A673 (cell line): ENCODE results near the gene SETD9. TPM values are rescaled to one million over a fixed set of nuclear protein-coding genes. Genes with fewer than 3 reads are reported as not detected.

ENCODE experiments used
- BruUV-seq: library from RNA; stranded (reverse); fragments of 400-500 nt; replicated peaks from 2 replicates; lab custom pipeline; 2021; lab: Mats Ljungman, UMichigan
- CTCF ChIA-PET: fragments of 300-600 bp; sonication (Branson Sonifier 250); formaldehyde crosslinking; loops from one replicate; lab custom pipeline; 2022; ENCODE audit warnings: antibody characterized with exemption; lab: Charles Lee
- POLR2A ChIA-PET: fragments of 300-600 bp; sonication (Branson Sonifier 250); formaldehyde crosslinking; loops from one replicate; lab custom pipeline; 2022; ENCODE audit warnings: antibody characterized with exemption; ENCODE audit not compliant: low non-redundant PET; lab: Charles Lee
- DNase-seq: peaks from one replicate; pipeline ENCODE4 v3.0.0-alpha.2; 2015; ENCODE audit warnings: low spot score
- H3K27ac ChIP-seq: fragments of 200-600 bp; sonication (generic); 2 replicates; pipeline ENCODE4 v1.5.1; 2016; ENCODE audit warnings: mixed run types, low read depth, mild to moderate bottlenecking, mixed read lengths, antibody characterized with exemption, low read length; ENCODE audit not compliant: poor library complexity, severe bottlenecking
- H3K27me3 ChIP-seq: fragments of 200-600 bp; sonication (generic); replicated peaks from 2 replicates; pipeline ENCODE4 v1.6.1; 2017; ENCODE audit warnings: mixed run types, low read depth, mild to moderate bottlenecking, mixed read lengths, antibody characterized with exemption, low read length; ENCODE audit not compliant: insufficient read depth, poor library complexity
- H3K36me3 ChIP-seq: fragments of 200-600 bp; sonication (generic); 2 replicates; pipeline ENCODE4 v1.6.1; 2016; ENCODE audit warnings: mixed run types, mild to moderate bottlenecking, mixed read lengths, antibody characterized with exemption, low read length; ENCODE audit not compliant: insufficient read depth, poor library complexity, severe bottlenecking
- H3K4me1 ChIP-seq: fragments of 200-600 bp; sonication (generic); 2 replicates; pipeline ENCODE4 v1.6.1; 2017; ENCODE audit warnings: mixed run types, mild to moderate bottlenecking, mixed read lengths, antibody characterized with exemption, low read length; ENCODE audit not compliant: insufficient read depth, poor library complexity, severe bottlenecking
- H3K4me3 ChIP-seq: fragments of 200-600 bp; sonication (generic); 2 replicates; pipeline ENCODE4 v1.5.1; 2016; ENCODE audit warnings: low read depth, mixed run types, mild to moderate bottlenecking, mixed read lengths, low read length; ENCODE audit not compliant: poor library complexity, severe bottlenecking
- H3K9me3 ChIP-seq: fragments of 200-600 bp; sonication (generic); 2 replicates; pipeline ENCODE4 v1.6.1; 2016; ENCODE audit warnings: mixed run types, low read depth, mild to moderate bottlenecking, mixed read lengths, antibody characterized with exemption, low read length; ENCODE audit not compliant: poor library complexity, severe bottlenecking
- CTCF ChIP-seq: fragments of 300-800, 200-600 bp; sonication (generic); conservative IDR thresholded peaks from 2 replicates; pipeline ENCODE4 v1.5.1; 2017; ENCODE audit warnings: low read depth, mild to moderate bottlenecking, antibody characterized with exemption, low read length, moderate library complexity, mixed read lengths
- EZH2 ChIP-seq: fragments of 200-600 bp; sonication (generic); IDR thresholded peaks from 2 replicates; pipeline ENCODE4 v1.6.1; 2017; ENCODE audit warnings: borderline replicate concordance, low read depth, mild to moderate bottlenecking, mixed read lengths, antibody characterized with exemption, low read length; ENCODE audit not compliant: poor library complexity, severe bottlenecking
- intact Hi-C: fragments of 100-400 bp; cut with micrococcal nuclease; formaldehyde crosslinking; loops from one replicate; pipeline ENCODE4 v1.10.0; 2022; ENCODE audit not compliant: unreplicated experiment
- total RNA-seq: library from RNA; stranded (reverse); gene quantifications from 2 replicates; pipeline ENCODE4 v1.2.3, GENCODE V29; 2021

Gene SETD9
- total RNA-seq, 1 experiment from 2014 or later: 10.0 TPM

GRCh38 chr5:56954262-56954661 is 44.9 kb downstream of the SETD9 start:
- ChIA-PET POLR2A (interaction anchor here (0.5 kb wide), 1 partner anchor 10 kb away, joined by 6 read pairs; no protein-coding TSS in a partner anchor), CTCF (no interaction called here)
- Histone ChIP-seq H3K4me1 (no peaks in the 10 kb centered on the region), H3K9me3 (no peaks in the 10 kb centered on the region), H3K4me3 (no peak overlapping the region), H3K27ac (no peak overlapping the region), H3K27me3 (peaks cover 67% of the 10 kb centered on the region), H3K36me3 (no peaks in the 10 kb centered on the region)
- BruUV-seq: no TSS peak
- no peak for DNase-seq
- no peak for TF ChIP-seq CTCF
- no peak for TF ChIP-seq EZH2
- intact Hi-C loops: loop anchor here (5.0 kb wide), 1 partner anchor 128 kb away; no protein-coding TSS in a partner anchor

- TF ChIP-seq EZH2 (no peak), CTCF (no peak)
- no peaks in the 10 kb centered on the region for H3K36me3 ChIP-seq
- H3K4me3 ChIP-seq: no peak overlapping the region
- intact Hi-C loops: no loop called here
- POLR2A ChIA-PET: no interaction called here
- H3K27ac ChIP-seq: no peak overlapping the region
- BruUV-seq: no TSS peak
- peaks cover 81% of the 10 kb centered on the region for H3K27me3 ChIP-seq
- DNase-seq: no peak
- CTCF ChIA-PET: no interaction called here
- no peaks in the 10 kb centered on the region for H3K9me3 ChIP-seq
- H3K4me1 ChIP-seq: no peaks in the 10 kb centered on the region
Measured at GRCh38 chr5:56958595-56958994, 49.2 kb downstream of the SETD9 start.

GRCh38 chr5:56959326-56959725 is 49.9 kb downstream of the SETD9 start:
- TF ChIP-seq CTCF: no peak
- no peak for TF ChIP-seq EZH2
- H3K4me1 ChIP-seq: no peaks in the 10 kb centered on the region
- POLR2A ChIA-PET: no interaction called here
- CTCF ChIA-PET: no interaction called here
- peaks cover 77% of the 10 kb centered on the region for H3K27me3 ChIP-seq
- no peak overlapping the region for H3K27ac ChIP-seq
- H3K9me3 ChIP-seq: no peaks in the 10 kb centered on the region
- intact Hi-C loops: no loop called here
- H3K36me3 ChIP-seq: no peaks in the 10 kb centered on the region
- DNase-seq: no peak
- no TSS peak for BruUV-seq
- H3K4me3 ChIP-seq: no peak overlapping the region
